Kidney (tissue), 14 donors: ENCODE data around the gene CDK6. TPM values are rescaled to one million over a fixed set of nuclear protein-coding genes. Genes with fewer than 3 reads are reported as not detected.

ENCODE experiments used
- DNase-seq, 5 donors: peaks; one replicate each; pipeline ENCODE4 v3.0.0-alpha.2; 2013 to 2020
- FAIRE-seq: peaks from 2 replicates; lab custom pipeline; 2012; peaks lifted over from hg19 to GRCh38; lab: Jason Lieb, UNC
- H3K27ac ChIP-seq, 2 donors: one replicate each; pipeline ENCODE4 v1.7.0; 2013; ENCODE audit warnings: low read depth in 2 of 2, low read length in 2 of 2, inconsistent platforms in 1 of 2
- H3K27me3 ChIP-seq: one replicate; pipeline ENCODE4 v1.7.1; 2013; ENCODE audit warnings: low read length, inconsistent platforms; ENCODE audit not compliant: control insufficient read depth, insufficient read depth
- H3K36me3 ChIP-seq, 3 donors: one replicate each; pipeline versions ENCODE4 v1.7.0 to v1.7.1; 2013; ENCODE audit warnings: low read length in 3 of 3, control low read depth in 1 of 3, inconsistent platforms in 1 of 3; ENCODE audit not compliant: insufficient read depth in 3 of 3, control insufficient read depth in 2 of 3
- H3K4me1 ChIP-seq, 3 donors: one replicate each; pipeline versions ENCODE4 v1.7.0 to v1.7.1; 2013; ENCODE audit warnings: low read length in 3 of 3, inconsistent platforms in 1 of 3, low read depth in 1 of 3; ENCODE audit not compliant: control insufficient read depth in 2 of 3, insufficient read depth in 2 of 3
- H3K4me3 ChIP-seq, 3 donors: one replicate each; pipeline versions ENCODE4 v1.7.0 to v1.8.1; 2013; ENCODE audit warnings: low read length in 3 of 3, control low read depth in 1 of 3, inconsistent platforms in 1 of 3
- H3K9ac ChIP-seq, 3 donors: one replicate each; pipeline versions ENCODE4 v1.7.0 to v1.7.1; 2013; ENCODE audit warnings: low read length in 3 of 3, control low read depth in 1 of 3, inconsistent platforms in 1 of 3
- H3K9me3 ChIP-seq, 3 donors: one replicate each; pipeline versions ENCODE4 v1.7.0 to v1.7.1; 2013; ENCODE audit warnings: low read length in 3 of 3, control low read depth in 1 of 3, inconsistent platforms in 1 of 3; ENCODE audit not compliant: control insufficient read depth in 2 of 3, insufficient read depth in 1 of 3
- intact Hi-C: fragments of 100-400 bp; cut with DNase I; formaldehyde crosslinking; loops from one replicate; pipeline ENCODE4 v1.11.1; 2022
- polyA plus RNA-seq: library from polyadenylated mRNA; stranded (reverse); fragments of 350-450 nt; fragmentation: Illumina TruSeq; extraction: RNeasy Lipid Tissue Mini Kit (QIAGEN cat#74804); gene quantifications from one replicate; pipeline ENCODE4 v1.2.3, GENCODE V29; 2014; ENCODE audit warnings: low read depth, low replicate concordance; ENCODE audit not compliant: insufficient read depth
- total RNA-seq: library from RNA; stranded (reverse); fragmentation: NEBNext Ultra II Directional; extraction: Animal tissue kit (Norgen Biotek cat#: 25700); gene quantifications from one replicate; pipeline ENCODE4 v1.2.1, GENCODE V29; 2021
- TF ChIP-seq, protein P1 (sequence below): IDR thresholded peaks from 3 replicates; pipeline ENCODE4 v1.5.1; 2012; ENCODE audit warnings: mild to moderate bottlenecking, moderate library complexity, borderline replicate concordance; ENCODE audit not compliant: insufficient read depth; ENCODE audit errors: extremely low read depth
- donor health status: control.
- donor health status: control.
- donor health status: control.
- donor health status: control.
- donor health status: control.
- donor health status: DM: yes; HTN: yes; CAD: no.
- donor health status: Normal renal cell carcinoma (clear cell type).

CDK6 gene
- total and polyA plus RNA-seq, 2 donors from 2014 or later: 3.6 to 20.8 TPM

DNA sequence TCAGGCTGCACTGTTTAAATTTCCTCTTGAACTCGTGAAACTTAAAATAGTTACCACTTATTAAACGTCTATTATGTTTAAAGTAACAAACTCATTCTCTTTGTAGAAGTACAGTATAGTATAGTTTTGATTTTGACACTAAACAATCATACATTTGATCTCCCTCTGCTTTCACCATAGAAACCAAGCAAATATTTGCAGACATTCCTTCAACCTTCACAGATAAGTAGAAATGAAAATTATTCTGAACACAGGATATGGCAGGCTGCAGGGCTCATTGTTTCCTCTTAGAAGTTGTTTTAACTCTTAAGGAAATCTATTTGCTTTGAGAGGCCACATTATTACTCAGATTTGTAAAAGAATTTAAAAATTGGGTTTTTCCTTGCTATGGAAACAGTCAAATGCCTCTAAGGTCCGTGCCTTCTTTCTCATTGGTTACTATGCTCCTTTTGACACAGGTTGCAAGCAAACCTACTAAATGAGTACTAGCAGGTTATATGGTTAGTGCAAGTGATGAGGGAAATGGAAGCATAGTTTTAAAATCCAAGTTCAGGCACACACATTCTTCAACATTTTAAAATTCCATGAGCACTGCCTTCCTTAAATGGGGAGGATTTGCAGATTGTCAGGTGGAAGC, 153.4 kb downstream of the CDK6 start:
- H3K9ac ChIP-seq: no peak overlapping the region
- intact Hi-C loops: no loop called here
- no peaks in the 10 kb centered on the region for H3K9me3 ChIP-seq
- TF ChIP-seq, protein P1, sequence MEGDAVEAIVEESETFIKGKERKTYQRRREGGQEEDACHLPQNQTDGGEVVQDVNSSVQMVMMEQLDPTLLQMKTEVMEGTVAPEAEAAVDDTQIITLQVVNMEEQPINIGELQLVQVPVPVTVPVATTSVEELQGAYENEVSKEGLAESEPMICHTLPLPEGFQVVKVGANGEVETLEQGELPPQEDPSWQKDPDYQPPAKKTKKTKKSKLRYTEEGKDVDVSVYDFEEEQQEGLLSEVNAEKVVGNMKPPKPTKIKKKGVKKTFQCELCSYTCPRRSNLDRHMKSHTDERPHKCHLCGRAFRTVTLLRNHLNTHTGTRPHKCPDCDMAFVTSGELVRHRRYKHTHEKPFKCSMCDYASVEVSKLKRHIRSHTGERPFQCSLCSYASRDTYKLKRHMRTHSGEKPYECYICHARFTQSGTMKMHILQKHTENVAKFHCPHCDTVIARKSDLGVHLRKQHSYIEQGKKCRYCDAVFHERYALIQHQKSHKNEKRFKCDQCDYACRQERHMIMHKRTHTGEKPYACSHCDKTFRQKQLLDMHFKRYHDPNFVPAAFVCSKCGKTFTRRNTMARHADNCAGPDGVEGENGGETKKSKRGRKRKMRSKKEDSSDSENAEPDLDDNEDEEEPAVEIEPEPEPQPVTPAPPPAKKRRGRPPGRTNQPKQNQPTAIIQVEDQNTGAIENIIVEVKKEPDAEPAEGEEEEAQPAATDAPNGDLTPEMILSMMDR: no peak
- H3K4me3 ChIP-seq: no peak overlapping the region
- H3K4me1 ChIP-seq: peaks cover 0 to 5% (median 4%) of the 10 kb centered on the region in 3 donors
- no peak overlapping the region for H3K27ac ChIP-seq
- FAIRE-seq: no peak
- H3K36me3 ChIP-seq: no peaks in the 10 kb centered on the region
- H3K27me3 ChIP-seq: no peaks in the 10 kb centered on the region
- peak in 1 of 5 donors; percentile 36 for DNase-seq

DNA sequence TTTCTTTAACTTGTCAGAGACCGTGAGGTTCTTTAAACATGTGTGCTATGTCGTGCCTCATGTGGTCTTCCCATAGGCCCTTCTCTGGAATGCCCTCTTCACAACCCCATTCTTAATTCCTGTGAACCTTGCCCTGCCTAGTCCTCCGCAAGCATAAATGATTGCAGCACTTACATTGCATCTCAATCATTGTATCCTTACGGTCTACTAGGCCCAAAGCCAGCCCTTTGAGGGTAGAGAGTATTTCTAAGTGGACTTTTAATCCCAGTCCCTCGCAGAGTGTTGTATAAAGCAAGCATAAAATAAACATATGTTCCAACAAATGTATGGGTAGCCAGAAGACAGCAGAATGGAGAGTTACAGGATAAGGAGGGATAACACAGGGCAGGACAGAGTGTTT, 154.0 kb downstream of the CDK6 start:
- H3K9me3 ChIP-seq: no peaks in the 10 kb centered on the region
- no peak overlapping the region for H3K27ac ChIP-seq
- DNase-seq: peak in 1 of 5 donors; percentile 62
- H3K4me1 ChIP-seq: peaks cover 0 to 5% (median 4%) of the 10 kb centered on the region in 3 donors
- H3K4me3 ChIP-seq: no peak overlapping the region
- intact Hi-C loops: no loop called here
- H3K36me3 ChIP-seq: no peaks in the 10 kb centered on the region
- TF ChIP-seq, protein P1: no peak
- no peak for FAIRE-seq
- no peak overlapping the region for H3K9ac ChIP-seq
- no peaks in the 10 kb centered on the region for H3K27me3 ChIP-seq

DNA sequence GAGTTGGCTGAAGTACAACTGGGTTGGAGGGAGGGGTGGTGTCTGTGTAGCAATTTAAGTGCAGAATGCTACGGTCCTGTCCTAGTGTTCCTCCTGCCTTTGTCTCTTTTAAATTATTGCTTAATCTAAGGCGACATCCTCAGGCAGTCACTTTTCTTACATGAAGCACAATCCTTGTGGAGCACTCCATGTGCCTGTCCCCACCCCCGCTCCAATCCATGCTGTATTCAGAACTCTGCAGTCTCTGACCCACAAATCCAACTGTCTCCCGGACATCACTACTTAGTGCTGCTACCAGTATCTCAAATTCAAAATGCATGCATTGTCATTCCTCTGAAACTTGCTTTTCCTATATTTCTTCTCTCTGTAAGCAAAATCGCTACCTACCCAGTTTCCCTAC, 154.7 kb downstream of the CDK6 start:
- TF ChIP-seq, protein P1: no peak
- H3K4me1 ChIP-seq: peaks cover 0 to 5% (median 4%) of the 10 kb centered on the region in 3 donors
- H3K9ac ChIP-seq: no peak overlapping the region
- intact Hi-C loops: no loop called here
- no peak for FAIRE-seq
- no peaks in the 10 kb centered on the region for H3K27me3 ChIP-seq
- H3K9me3 ChIP-seq: no peaks in the 10 kb centered on the region
- DNase-seq: no peak
- H3K27ac ChIP-seq: no peak overlapping the region
- no peaks in the 10 kb centered on the region for H3K36me3 ChIP-seq
- H3K4me3 ChIP-seq: no peak overlapping the region
